ENCODE data around the gene HAUS6. TPM values are rescaled to one million over a fixed set of nuclear protein-coding genes. Genes with fewer than 3 reads are reported as not detected.

Gene HAUS6
- total and polyA plus RNA-seq, 3 donors from 2014 or later, result 21.9 to 35.7 (median 30.4) TPM

- TF ChIP-seq CTCF (IDR thresholded peaks at IDR 0.05), result no peak
- no peak for TF ChIP-seq POLR2A (IDR thresholded peaks at IDR 0.05)
- Histone ChIP-seq H3K4me1 (no peaks in the 10 kb centered on the region), H3K36me3 (ENCODE audit: low read depth, missing control alignments) (no peaks in the 10 kb centered on the region), H3K4me3 (no peak overlapping the region), H3K9me3 (no peaks in the 10 kb centered on the region), H3K27ac (no peak overlapping the region), H3K27me3 (no peaks in the 10 kb centered on the region)
- 69 to 80% methylated on average over 1 of the region's 1 CpG for WGBS, 2 donors
- intact Hi-C loops (cut with DNase I; ENCODE audit: low total_unique reads), result no loop called here
- DNase-seq, result no peak
These were observed 27.9 kb downstream of the HAUS6 start for GRCh38 chr9:19074836-19075235.

- 83 to 100% methylated on average over 2 of the region's 2 CpGs for WGBS, 2 donors
- Histone ChIP-seq H3K4me3 (no peak overlapping the region), H3K9me3 (no peaks in the 10 kb centered on the region), H3K27me3 (no peaks in the 10 kb centered on the region), H3K36me3 (ENCODE audit: low read depth, missing control alignments) (no peaks in the 10 kb centered on the region), H3K27ac (no peak overlapping the region), H3K4me1 (no peaks in the 10 kb centered on the region)
- DNase-seq, result no peak
- intact Hi-C loops (cut with DNase I; ENCODE audit: low total_unique reads), result no loop called here
- TF ChIP-seq POLR2A (IDR thresholded peaks at IDR 0.05), result no peak
- TF ChIP-seq CTCF (IDR thresholded peaks at IDR 0.05), result no peak
These were observed 28.5 kb downstream of the HAUS6 start for GRCh38 chr9:19074229-19074628.

GRCh38 chr9:19057033-19057432, 45.7 kb downstream of the HAUS6 start:
- Histone ChIP-seq H3K36me3 (ENCODE audit: low read depth, missing control alignments) (no peaks in the 10 kb centered on the region), H3K9me3 (no peaks in the 10 kb centered on the region), H3K4me3 (no peak overlapping the region), H3K27ac (no peak overlapping the region), H3K4me1 (no peaks in the 10 kb centered on the region), H3K27me3 (no peaks in the 10 kb centered on the region)
- TF ChIP-seq CTCF (IDR thresholded peaks at IDR 0.05) (no peak), POLR2A (IDR thresholded peaks at IDR 0.05) (no peak)
- no peak for DNase-seq
- intact Hi-C loops (cut with DNase I; ENCODE audit: low total_unique reads), result no loop called here

GRCh38 chr9:19050637-19051591, 51.8 kb downstream of the HAUS6 start:
- TF ChIP-seq CTCF (IDR thresholded peaks at IDR 0.05), result no peak
- no peak for TF ChIP-seq POLR2A (IDR thresholded peaks at IDR 0.05)
- no peak for DNase-seq
- H3K27ac ChIP-seq, result peak overlapping the region in 1 of 2 donors; percentile 99
- WGBS, 2 donors, result 53 to 59% methylated on average over 12 of the region's 12 CpGs
- H3K27me3 ChIP-seq, result no peaks in the 10 kb centered on the region
- H3K4me3 ChIP-seq, result peak overlapping the region; percentile 96 to 98
- intact Hi-C loops (cut with DNase I; ENCODE audit: low total_unique reads), result no loop called here
- H3K36me3 ChIP-seq (ENCODE audit: low read depth, missing control alignments), result no peaks in the 10 kb centered on the region
- no peaks in the 10 kb centered on the region for H3K9me3 ChIP-seq
- H3K4me1 ChIP-seq, result peaks cover 14% of the 10 kb centered on the region

Measured in testis (tissue), 3 donors.